MCF 10A (cell line): ENCODE data around the gene ACOT11. TPM values are rescaled to one million over a fixed set of nuclear protein-coding genes. Genes with fewer than 3 reads are reported as not detected.

Source experiments
- BruUV-seq: library from RNA; stranded (reverse); fragments of 400-500 nt; replicated peaks from 2 replicates; lab custom pipeline; 2021; lab: Mats Ljungman, UMichigan
- CTCF ChIA-PET: fragments of 300-600 bp; sonication (Branson Sonifier 250); formaldehyde crosslinking; extraction: SDS; loops from one replicate; lab custom pipeline; 2021; ENCODE audit warnings: antibody characterized with exemption, inconsistent platforms; lab: Yijun Ruan, JAX
- POLR2A ChIA-PET: fragments of 300-600, 350-650 bp; sonication (Branson Sonifier 250); formaldehyde crosslinking; extraction: SDS; loops from one replicate; lab custom pipeline; 2020; ENCODE audit warnings: antibody characterized with exemption, inconsistent platforms; lab: Yijun Ruan, JAX
- DNase-seq: peaks from one replicate; pipeline ENCODE4 v3.0.0-alpha.2; 2018; ENCODE audit not compliant: unreplicated experiment
- H3K27ac Mint-ChIP-seq: one replicate; pipeline ENCODE4 v1.8.0; 2022; ENCODE audit warnings: mild to moderate bottlenecking, low read depth, mixed read lengths; ENCODE audit not compliant: unreplicated experiment
- H3K27me3 Mint-ChIP-seq: one replicate; pipeline ENCODE4 v1.8.0; 2022; ENCODE audit warnings: mixed read lengths; ENCODE audit not compliant: insufficient read depth, unreplicated experiment
- H3K36me3 Mint-ChIP-seq: one replicate; pipeline ENCODE4 v1.8.0; 2022; ENCODE audit warnings: mild to moderate bottlenecking, moderate library complexity, mixed read lengths; ENCODE audit not compliant: insufficient read depth, unreplicated experiment
- H3K4me1 Mint-ChIP-seq: one replicate; pipeline ENCODE4 v1.8.0; 2022; ENCODE audit warnings: mixed read lengths; ENCODE audit not compliant: insufficient read depth, unreplicated experiment
- H3K4me3 Mint-ChIP-seq: one replicate; pipeline ENCODE4 v1.8.0; 2022; ENCODE audit warnings: mild to moderate bottlenecking, moderate library complexity, mixed read lengths; ENCODE audit not compliant: unreplicated experiment
- H3K9me3 Mint-ChIP-seq: one replicate; pipeline ENCODE4 v1.8.0; 2022; ENCODE audit warnings: mixed read lengths; ENCODE audit not compliant: unreplicated experiment
- intact Hi-C: fragments of 100-400 bp; cut with micrococcal nuclease; formaldehyde crosslinking; loops from 2 replicates; pipeline ENCODE4 v1.14.1; 2022
- total RNA-seq: library from RNA; stranded (reverse); gene quantifications from 2 replicates; pipeline ENCODE4 v1.2.3, GENCODE V29; 2022
- TF ChIP-seq, protein P1 (sequence below): fragments of 200-600 bp; IDR thresholded peaks from one replicate; pipeline ENCODE4 v1.8.0; 2022; ENCODE audit warnings: antibody characterized with exemption, mild to moderate bottlenecking; ENCODE audit not compliant: unreplicated experiment

The ACOT11 gene
- total RNA-seq, 1 experiment from 2014 or later = 5.3 TPM

- H3K4me1 Mint-ChIP-seq = peaks cover 3% of the 10 kb centered on the region
- TF ChIP-seq, protein P1, sequence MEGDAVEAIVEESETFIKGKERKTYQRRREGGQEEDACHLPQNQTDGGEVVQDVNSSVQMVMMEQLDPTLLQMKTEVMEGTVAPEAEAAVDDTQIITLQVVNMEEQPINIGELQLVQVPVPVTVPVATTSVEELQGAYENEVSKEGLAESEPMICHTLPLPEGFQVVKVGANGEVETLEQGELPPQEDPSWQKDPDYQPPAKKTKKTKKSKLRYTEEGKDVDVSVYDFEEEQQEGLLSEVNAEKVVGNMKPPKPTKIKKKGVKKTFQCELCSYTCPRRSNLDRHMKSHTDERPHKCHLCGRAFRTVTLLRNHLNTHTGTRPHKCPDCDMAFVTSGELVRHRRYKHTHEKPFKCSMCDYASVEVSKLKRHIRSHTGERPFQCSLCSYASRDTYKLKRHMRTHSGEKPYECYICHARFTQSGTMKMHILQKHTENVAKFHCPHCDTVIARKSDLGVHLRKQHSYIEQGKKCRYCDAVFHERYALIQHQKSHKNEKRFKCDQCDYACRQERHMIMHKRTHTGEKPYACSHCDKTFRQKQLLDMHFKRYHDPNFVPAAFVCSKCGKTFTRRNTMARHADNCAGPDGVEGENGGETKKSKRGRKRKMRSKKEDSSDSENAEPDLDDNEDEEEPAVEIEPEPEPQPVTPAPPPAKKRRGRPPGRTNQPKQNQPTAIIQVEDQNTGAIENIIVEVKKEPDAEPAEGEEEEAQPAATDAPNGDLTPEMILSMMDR = no peak
- H3K27me3 Mint-ChIP-seq = no peaks in the 10 kb centered on the region
- ChIA-PET CTCF (interaction anchor here (0.5 kb wide), 1 partner anchor 33 kb away, joined by 6 read pairs; no protein-coding TSS in a partner anchor), POLR2A (interaction anchor here (1.0 kb wide), 1 partner anchor 30 kb away, joined by 4 read pairs; no protein-coding TSS in a partner anchor)
- DNase-seq = no peak
- H3K27ac Mint-ChIP-seq = no peak overlapping the region
- no peaks in the 10 kb centered on the region for H3K9me3 Mint-ChIP-seq
- intact Hi-C loops = no loop called here
- BruUV-seq = no TSS peak
- H3K36me3 Mint-ChIP-seq = no peaks in the 10 kb centered on the region
- no peak overlapping the region for H3K4me3 Mint-ChIP-seq
Observed at GRCh38 chr1:54537611-54538010, 10.4 kb upstream of the ACOT11 start.

- H3K9me3 Mint-ChIP-seq = no peaks in the 10 kb centered on the region
- CTCF ChIA-PET = interaction anchor here (1.4 kb wide), 1 partner anchor 10 kb away, joined by 3 read pairs; the partner anchor contains the start of gene ACOT11
- TF ChIP-seq, protein P1 = no peak
- POLR2A ChIA-PET = no interaction called here
- H3K27me3 Mint-ChIP-seq = no peaks in the 10 kb centered on the region
- no peaks in the 10 kb centered on the region for H3K36me3 Mint-ChIP-seq
- H3K4me3 Mint-ChIP-seq = no peak overlapping the region
- peaks cover 12% of the 10 kb centered on the region for H3K4me1 Mint-ChIP-seq
- H3K27ac Mint-ChIP-seq = no peak overlapping the region
- BruUV-seq = no TSS peak
- intact Hi-C loops = no loop called here
- DNase-seq = no peak
Observed at GRCh38 chr1:54538538-54538937, 9.5 kb upstream of the ACOT11 start.

DNA sequence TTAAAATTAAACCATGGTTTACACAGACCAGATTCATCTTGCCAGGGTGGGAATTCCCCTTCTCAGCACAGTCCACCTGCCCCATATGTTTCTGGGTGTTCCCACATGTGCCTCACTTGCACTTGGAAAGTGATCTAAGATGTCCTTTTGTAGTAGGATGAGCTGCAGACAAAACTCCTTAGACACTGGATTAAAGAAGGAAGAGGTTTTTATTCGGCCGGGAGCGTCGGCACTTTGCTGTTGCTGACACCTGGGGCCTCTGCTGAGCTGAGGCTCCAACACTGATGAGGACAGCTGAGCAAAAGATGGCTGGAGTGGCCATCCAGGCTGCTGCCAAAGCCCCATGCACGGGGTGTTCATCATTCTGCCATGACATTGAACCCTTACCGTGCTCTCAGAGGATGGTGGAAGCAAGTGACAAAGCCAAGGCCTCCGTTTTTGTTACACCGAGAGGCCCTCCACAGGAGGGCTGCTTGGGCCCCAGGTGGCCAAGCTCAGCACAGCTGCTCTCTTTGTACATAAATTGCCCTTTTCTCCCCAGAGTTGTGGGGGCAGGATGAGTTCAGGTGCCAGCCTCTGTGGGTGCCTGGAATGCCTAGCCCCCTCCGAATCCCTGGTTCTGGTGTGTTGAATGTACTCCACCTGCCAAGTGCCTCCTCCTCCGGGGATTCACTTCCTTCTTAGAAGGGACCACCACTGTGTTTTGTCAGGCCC, 7.3 kb upstream of the ACOT11 start:
- Mint-ChIP-seq H3K4me1 (peaks cover 21% of the 10 kb centered on the region), H3K4me3 (no peak overlapping the region), H3K36me3 (no peaks in the 10 kb centered on the region), H3K27me3 (no peaks in the 10 kb centered on the region), H3K27ac (no peak overlapping the region), H3K9me3 (no peaks in the 10 kb centered on the region)
- TF ChIP-seq, protein P1 = no peak
- intact Hi-C loops = no loop called here
- CTCF ChIA-PET = interaction anchor here (0.5 to 1.0 kb wide), 7 partner anchors 13 to 307 kb away, joined by 3 to 5 read pairs (median 3); no protein-coding TSS in a partner anchor
- POLR2A ChIA-PET = interaction anchor here (1.0 to 3.8 kb wide), 6 partner anchors 22 to 52 kb away, joined by 3 to 33 read pairs (median 6); no protein-coding TSS in a partner anchor
- no TSS peak for BruUV-seq
- DNase-seq = no peak
